GM12878 (cell line): ENCODE data around the gene DDR1. TPM values are rescaled to one million over a fixed set of nuclear protein-coding genes. Genes with fewer than 3 reads are reported as not detected.

ENCODE experiments used
- BCL11A ChIP-seq: IDR thresholded peaks from 2 replicates; pipeline ENCODE4 v1.6.1; 2011; ENCODE audit warnings: low read depth, low read length
- CREB1 ChIP-seq: IDR thresholded peaks from 2 replicates; pipeline ENCODE4 v1.6.1; 2012; ENCODE audit warnings: low read depth, mild to moderate bottlenecking, inconsistent platforms
- DPF2 ChIP-seq: fragments of 450-650 bp; IDR thresholded peaks from 2 replicates; pipeline ENCODE4 v1.6.1; 2017; ENCODE audit warnings: mild to moderate bottlenecking
- EGR1 ChIP-seq, 2 experiments: IDR thresholded peaks; 1 replicate in 1 of 2; 2 replicates in 1 of 2; pipeline ENCODE4 v1.6.1; 2011 to 2012; ENCODE audit warnings: low read depth in 2 of 2, low read length in 2 of 2, borderline replicate concordance in 1 of 2, mild to moderate bottlenecking in 1 of 2, moderate library complexity in 1 of 2
- GATAD2B ChIP-seq: fragments of 450-650 bp; conservative IDR thresholded peaks from 2 replicates; pipeline ENCODE4 v1.6.1; 2017; ENCODE audit warnings: low read depth, mild to moderate bottlenecking, moderate library complexity
- IKZF1 ChIP-seq: fragments of 450-650 bp; conservative IDR thresholded peaks from 2 replicates; pipeline ENCODE4 v1.6.1; 2017; ENCODE audit warnings: antibody characterized with exemption, mild to moderate bottlenecking
- KLF5 ChIP-seq: fragments of 450-650 bp; IDR thresholded peaks from 2 replicates; pipeline ENCODE4 v1.6.1; 2014; ENCODE audit warnings: mild to moderate bottlenecking; ENCODE audit not compliant: partially characterized antibody
- MEF2B ChIP-seq: fragments of 450-650 bp; IDR thresholded peaks from 2 replicates; pipeline ENCODE4 v1.6.1; 2018; ENCODE audit warnings: mild to moderate bottlenecking, moderate library complexity; ENCODE audit not compliant: partially characterized antibody, poor library complexity, severe bottlenecking
- RAD21 ChIP-seq: IDR thresholded peaks from 2 replicates; pipeline ENCODE4 v1.6.1; 2011; ENCODE audit warnings: mild to moderate bottlenecking, low read depth, low read length, moderate library complexity; ENCODE audit not compliant: insufficient read depth
- RBBP5 ChIP-seq: fragments of 200-600 bp; sonication (generic); conservative IDR thresholded peaks from 2 replicates; pipeline ENCODE4 v1.6.1; 2016
- SP1 ChIP-seq: IDR thresholded peaks from one replicate; pipeline ENCODE4 v1.6.1; 2011; ENCODE audit warnings: low read depth, low read length
- SREBF2 ChIP-seq: IDR thresholded peaks from 2 replicates; pipeline ENCODE4 v1.6.1; 2012; ENCODE audit warnings: mild to moderate bottlenecking, low read length
- TAF1 ChIP-seq: IDR thresholded peaks from 2 replicates; pipeline ENCODE4 v1.6.1; 2011; ENCODE audit warnings: mild to moderate bottlenecking, low read depth, low read length, borderline replicate concordance
- YBX1 ChIP-seq: fragments of 450-650 bp; IDR thresholded peaks from 2 replicates; pipeline ENCODE4 v1.6.1; 2016; ENCODE audit warnings: antibody characterized with exemption
- polyA plus RNA-seq, 11 experiments: library from polyadenylated mRNA; depleted of rRNA in 4 of 11; unstranded in 6 of 11; stranded (reverse) in 5 of 11; fragments of >200 nt; fragmentation: Nextera tagmentation in 4 of 11; fragmentation: Illumina TruSeq in 1 of 11; extraction: Ambion mirVana in 4 of 11; extraction: Trizol in 1 of 11; gene quantifications; 1 replicate in 1 of 11; 2 replicates in 10 of 11; pipeline versions ENCODE4 v1.2.1 to v1.2.3, GENCODE V29; 2011 to 2016; ENCODE audit warnings: inconsistent platforms in 2 of 11, missing spikeins in 2 of 11, low read depth in 1 of 11
- total RNA-seq, 4 experiments: library from RNA; depleted of rRNA in 3 of 4; stranded (reverse); fragments of >200 nt in 3 of 4; fragmentation: Illumina TruSeq in 1 of 4; extraction: Trizol in 1 of 4; gene quantifications; 2 replicates each; pipeline versions ENCODE4 v1.2.1 to v1.2.3, GENCODE V29; 2013 to 2021
- TF ChIP-seq, protein P1 (sequence below): fragments of 450-650 bp; conservative IDR thresholded peaks from 2 replicates; pipeline ENCODE4 v1.6.1; 2017; ENCODE audit warnings: mild to moderate bottlenecking, moderate library complexity
- TF ChIP-seq, protein P2 (sequence below): fragments of 450-650 bp; IDR thresholded peaks from 2 replicates; pipeline ENCODE4 v1.6.1; 2017; ENCODE audit warnings: mild to moderate bottlenecking, moderate library complexity
- TF ChIP-seq, protein P3 (sequence below): IDR thresholded peaks from 2 replicates; pipeline ENCODE4 v1.6.1; 2012; ENCODE audit warnings: low read depth, low read length, improper control_type of control experiment
- TF ChIP-seq, protein P4 (sequence below): fragments of 450-650 bp; IDR thresholded peaks from 2 replicates; pipeline ENCODE4 v1.6.1; 2018; ENCODE audit warnings: borderline replicate concordance, mild to moderate bottlenecking; ENCODE audit not compliant: partially characterized antibody
- TF ChIP-seq, protein P5 (sequence below): fragments of 450-650 bp; IDR thresholded peaks from 2 replicates; pipeline ENCODE4 v1.6.1; 2017; ENCODE audit warnings: mild to moderate bottlenecking

Gene DDR1
- total and polyA plus RNA-seq, 10 of the 15 experiments (the other 5 are each of a cell fraction or from before 2014, with no cell fraction given) = 1.1 to 39.0 (median 11.9) TPM

DNA sequence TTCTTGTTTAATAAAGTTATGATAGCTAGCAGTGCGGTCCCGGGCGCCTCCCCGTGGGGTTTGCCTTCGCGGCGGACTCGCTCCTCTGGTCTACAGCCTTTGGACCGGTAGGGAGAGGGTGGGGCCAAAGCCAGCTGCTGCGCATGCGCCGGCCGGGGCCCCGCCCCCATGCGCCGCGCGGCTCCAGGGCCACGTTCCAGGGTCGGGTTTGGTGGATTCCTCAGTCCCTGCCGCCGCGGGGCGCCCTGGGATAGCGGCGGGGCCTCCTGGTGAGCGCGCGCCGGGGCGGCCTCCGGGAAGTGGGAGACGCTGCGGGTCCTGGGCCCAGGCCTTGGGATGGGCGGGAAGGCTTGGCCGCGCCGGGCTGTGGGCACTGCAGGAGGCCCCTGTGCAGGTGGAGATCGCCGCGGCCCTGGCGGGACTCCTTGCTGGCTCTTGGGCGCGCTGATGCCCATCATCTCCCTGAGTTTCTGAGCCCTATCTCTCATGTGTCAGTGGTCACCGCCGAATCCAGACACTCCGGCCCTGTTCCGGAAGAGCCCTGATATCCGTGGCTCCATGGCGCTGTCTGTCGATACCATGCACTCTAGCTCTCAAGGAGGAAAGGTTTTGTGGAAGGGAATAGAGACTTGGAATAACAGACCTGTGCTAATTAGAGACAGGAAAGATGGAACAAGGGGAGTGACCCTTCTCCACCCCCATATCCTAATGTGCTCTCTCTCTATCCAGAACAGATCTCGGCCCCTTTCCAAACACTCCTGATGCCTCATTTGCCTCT is 29.9 kb downstream of the DDR1 start, which contains the start of gene VARS2 (continued):
- TF ChIP-seq, protein P1, sequence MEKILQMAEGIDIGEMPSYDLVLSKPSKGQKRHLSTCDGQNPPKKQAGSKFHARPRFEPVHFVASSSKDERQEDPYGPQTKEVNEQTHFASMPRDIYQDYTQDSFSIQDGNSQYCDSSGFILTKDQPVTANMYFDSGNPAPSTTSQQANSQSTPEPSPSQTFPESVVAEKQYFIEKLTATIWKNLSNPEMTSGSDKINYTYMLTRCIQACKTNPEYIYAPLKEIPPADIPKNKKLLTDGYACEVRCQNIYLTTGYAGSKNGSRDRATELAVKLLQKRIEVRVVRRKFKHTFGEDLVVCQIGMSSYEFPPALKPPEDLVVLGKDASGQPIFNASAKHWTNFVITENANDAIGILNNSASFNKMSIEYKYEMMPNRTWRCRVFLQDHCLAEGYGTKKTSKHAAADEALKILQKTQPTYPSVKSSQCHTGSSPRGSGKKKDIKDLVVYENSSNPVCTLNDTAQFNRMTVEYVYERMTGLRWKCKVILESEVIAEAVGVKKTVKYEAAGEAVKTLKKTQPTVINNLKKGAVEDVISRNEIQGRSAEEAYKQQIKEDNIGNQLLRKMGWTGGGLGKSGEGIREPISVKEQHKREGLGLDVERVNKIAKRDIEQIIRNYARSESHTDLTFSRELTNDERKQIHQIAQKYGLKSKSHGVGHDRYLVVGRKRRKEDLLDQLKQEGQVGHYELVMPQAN = peak; percentile 89
- TF ChIP-seq, protein P2, sequence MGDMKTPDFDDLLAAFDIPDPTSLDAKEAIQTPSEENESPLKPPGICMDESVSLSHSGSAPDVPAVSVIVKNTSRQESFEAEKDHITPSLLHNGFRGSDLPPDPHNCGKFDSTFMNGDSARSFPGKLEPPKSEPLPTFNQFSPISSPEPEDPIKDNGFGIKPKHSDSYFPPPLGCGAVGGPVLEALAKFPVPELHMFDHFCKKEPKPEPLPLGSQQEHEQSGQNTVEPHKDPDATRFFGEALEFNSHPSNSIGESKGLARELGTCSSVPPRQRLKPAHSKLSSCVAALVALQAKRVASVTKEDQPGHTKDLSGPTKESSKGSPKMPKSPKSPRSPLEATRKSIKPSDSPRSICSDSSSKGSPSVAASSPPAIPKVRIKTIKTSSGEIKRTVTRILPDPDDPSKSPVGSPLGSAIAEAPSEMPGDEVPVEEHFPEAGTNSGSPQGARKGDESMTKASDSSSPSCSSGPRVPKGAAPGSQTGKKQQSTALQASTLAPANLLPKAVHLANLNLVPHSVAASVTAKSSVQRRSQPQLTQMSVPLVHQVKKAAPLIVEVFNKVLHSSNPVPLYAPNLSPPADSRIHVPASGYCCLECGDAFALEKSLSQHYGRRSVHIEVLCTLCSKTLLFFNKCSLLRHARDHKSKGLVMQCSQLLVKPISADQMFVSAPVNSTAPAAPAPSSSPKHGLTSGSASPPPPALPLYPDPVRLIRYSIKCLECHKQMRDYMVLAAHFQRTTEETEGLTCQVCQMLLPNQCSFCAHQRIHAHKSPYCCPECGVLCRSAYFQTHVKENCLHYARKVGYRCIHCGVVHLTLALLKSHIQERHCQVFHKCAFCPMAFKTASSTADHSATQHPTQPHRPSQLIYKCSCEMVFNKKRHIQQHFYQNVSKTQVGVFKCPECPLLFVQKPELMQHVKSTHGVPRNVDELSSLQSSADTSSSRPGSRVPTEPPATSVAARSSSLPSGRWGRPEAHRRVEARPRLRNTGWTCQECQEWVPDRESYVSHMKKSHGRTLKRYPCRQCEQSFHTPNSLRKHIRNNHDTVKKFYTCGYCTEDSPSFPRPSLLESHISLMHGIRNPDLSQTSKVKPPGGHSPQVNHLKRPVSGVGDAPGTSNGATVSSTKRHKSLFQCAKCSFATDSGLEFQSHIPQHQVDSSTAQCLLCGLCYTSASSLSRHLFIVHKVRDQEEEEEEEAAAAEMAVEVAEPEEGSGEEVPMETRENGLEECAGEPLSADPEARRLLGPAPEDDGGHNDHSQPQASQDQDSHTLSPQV = no peak
- TF ChIP-seq, protein P3, sequence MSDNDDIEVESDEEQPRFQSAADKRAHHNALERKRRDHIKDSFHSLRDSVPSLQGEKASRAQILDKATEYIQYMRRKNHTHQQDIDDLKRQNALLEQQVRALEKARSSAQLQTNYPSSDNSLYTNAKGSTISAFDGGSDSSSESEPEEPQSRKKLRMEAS = peak; percentile 56; the same call in 1 of the 2 replicates
- TF ChIP-seq DPF2 (0 out of 2 replicates have a peak, but pooled peaks have one; percentile 42), KLF5 (no peak), IKZF1 (peak; percentile 93), EGR1 (IDR thresholded peaks at IDR 0.05; ENCODE audit: borderline replicate concordance in 1 of 2, low read depth in 2 of 2, low read length in 2 of 2) (peak in 1 of 2 experiments; percentile 50; a peak in 1 of 3 replicates), YBX1 (no peak), MEF2B (no peak), RBBP5 (no peak), SP1 (peak; percentile 33), SREBF2 (no peak), TAF1 (peak; percentile 56; the same call in 1 of the 2 replicates), CREB1 (0 out of 2 replicates have a peak, but pooled peaks have one; percentile 23), GATAD2B (peak; percentile 85), RAD21 (peak; percentile 59), BCL11A (no peak)
- TF ChIP-seq, protein P4, sequence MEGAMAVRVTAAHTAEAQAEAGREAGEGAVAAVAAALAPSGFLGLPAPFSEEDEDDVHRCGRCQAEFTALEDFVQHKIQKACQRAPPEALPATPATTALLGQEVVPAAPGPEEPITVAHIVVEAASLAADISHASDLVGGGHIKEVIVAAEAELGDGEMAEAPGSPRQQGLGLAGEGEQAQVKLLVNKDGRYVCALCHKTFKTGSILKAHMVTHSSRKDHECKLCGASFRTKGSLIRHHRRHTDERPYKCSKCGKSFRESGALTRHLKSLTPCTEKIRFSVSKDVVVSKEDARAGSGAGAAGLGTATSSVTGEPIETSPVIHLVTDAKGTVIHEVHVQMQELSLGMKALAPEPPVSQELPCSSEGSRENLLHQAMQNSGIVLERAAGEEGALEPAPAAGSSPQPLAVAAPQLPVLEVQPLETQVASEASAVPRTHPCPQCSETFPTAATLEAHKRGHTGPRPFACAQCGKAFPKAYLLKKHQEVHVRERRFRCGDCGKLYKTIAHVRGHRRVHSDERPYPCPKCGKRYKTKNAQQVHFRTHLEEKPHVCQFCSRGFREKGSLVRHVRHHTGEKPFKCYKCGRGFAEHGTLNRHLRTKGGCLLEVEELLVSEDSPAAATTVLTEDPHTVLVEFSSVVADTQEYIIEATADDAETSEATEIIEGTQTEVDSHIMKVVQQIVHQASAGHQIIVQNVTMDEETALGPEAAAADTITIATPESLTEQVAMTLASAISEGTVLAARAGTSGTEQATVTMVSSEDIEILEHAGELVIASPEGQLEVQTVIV = no peak
- TF ChIP-seq, protein P5, sequence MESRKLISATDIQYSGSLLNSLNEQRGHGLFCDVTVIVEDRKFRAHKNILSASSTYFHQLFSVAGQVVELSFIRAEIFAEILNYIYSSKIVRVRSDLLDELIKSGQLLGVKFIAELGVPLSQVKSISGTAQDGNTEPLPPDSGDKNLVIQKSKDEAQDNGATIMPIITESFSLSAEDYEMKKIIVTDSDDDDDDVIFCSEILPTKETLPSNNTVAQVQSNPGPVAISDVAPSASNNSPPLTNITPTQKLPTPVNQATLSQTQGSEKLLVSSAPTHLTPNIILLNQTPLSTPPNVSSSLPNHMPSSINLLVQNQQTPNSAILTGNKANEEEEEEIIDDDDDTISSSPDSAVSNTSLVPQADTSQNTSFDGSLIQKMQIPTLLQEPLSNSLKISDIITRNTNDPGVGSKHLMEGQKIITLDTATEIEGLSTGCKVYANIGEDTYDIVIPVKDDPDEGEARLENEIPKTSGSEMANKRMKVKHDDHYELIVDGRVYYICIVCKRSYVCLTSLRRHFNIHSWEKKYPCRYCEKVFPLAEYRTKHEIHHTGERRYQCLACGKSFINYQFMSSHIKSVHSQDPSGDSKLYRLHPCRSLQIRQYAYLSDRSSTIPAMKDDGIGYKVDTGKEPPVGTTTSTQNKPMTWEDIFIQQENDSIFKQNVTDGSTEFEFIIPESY = no peak
